ENCODE measurements around the gene C1QTNF12. TPM values are rescaled to one million over a fixed set of nuclear protein-coding genes. Genes with fewer than 3 reads are reported as not detected.
"Not testable (repeated sequence)": the region's sequence is repeated elsewhere in the genome, so short reads cannot be mapped to it uniquely, and the experiment has no call there.

C1QTNF12 gene
- total RNA-seq, 2 donors from 2014 or later = 2.9 to 12.5 TPM

- DNase-seq (ENCODE audit: low spot score) (no peak), ATAC-seq (ENCODE audit: insufficient number of reproducible peaks, low FRiP score, low read depth) (no peak)
- no peak overlapping the region for H3K27ac ChIP-seq
- H3K9me3 ChIP-seq = no peaks in the 10 kb centered on the region
- TF ChIP-seq CTCF (IDR thresholded peaks at IDR 0.05) = no peak
- H3K4me1 ChIP-seq (ENCODE audit: control insufficient read depth in 1 of 2, low read depth in 2 of 2) = no peaks in the 10 kb centered on the region
- no peak overlapping the region for H3K4me3 ChIP-seq
- no peaks in the 10 kb centered on the region for H3K27me3 ChIP-seq (replicated peaks; ENCODE audit: insufficient read depth)
- H3K36me3 ChIP-seq = peaks cover 26% of the 10 kb centered on the region
Measured at GRCh38 chr1:1250786-1251284, 4.3 kb upstream of the C1QTNF12 start.

- H3K4me3 ChIP-seq; H3K4me1 ChIP-seq (ENCODE audit: control insufficient read depth in 1 of 2, low read depth in 2 of 2); ATAC-seq (ENCODE audit: insufficient number of reproducible peaks, low FRiP score, low read depth); DNase-seq (ENCODE audit: low spot score); H3K36me3 ChIP-seq; H3K9me3 ChIP-seq; H3K27ac ChIP-seq; H3K27me3 ChIP-seq (replicated peaks; ENCODE audit: insufficient read depth): not testable (repeated sequence)
Measured at GRCh38 chr1:1248009-1248913, 1.7 kb upstream of the C1QTNF12 start.

GRCh38 chr1:1247341-1247913 is 905 bp upstream of the C1QTNF12 start:
- ATAC-seq (ENCODE audit: insufficient number of reproducible peaks, low FRiP score, low read depth) = no peak
- DNase-seq (ENCODE audit: low spot score) = no peak
- Histone ChIP-seq H3K27ac (no peak overlapping the region), H3K9me3 (no peaks in the 10 kb centered on the region), H3K4me1 (ENCODE audit: control insufficient read depth in 1 of 2, low read depth in 2 of 2) (no peaks in the 10 kb centered on the region), H3K4me3 (no peak overlapping the region), H3K36me3 (no peaks in the 10 kb centered on the region), H3K27me3 (replicated peaks; ENCODE audit: insufficient read depth) (no peaks in the 10 kb centered on the region)
- no peak for TF ChIP-seq CTCF (IDR thresholded peaks at IDR 0.05)

- Histone ChIP-seq H3K4me3 (no peak overlapping the region), H3K27me3 (replicated peaks; ENCODE audit: insufficient read depth) (no peaks in the 10 kb centered on the region), H3K36me3 (no peaks in the 10 kb centered on the region), H3K4me1 (ENCODE audit: control insufficient read depth in 1 of 2, low read depth in 2 of 2) (no peaks in the 10 kb centered on the region), H3K27ac (no peak overlapping the region), H3K9me3 (no peaks in the 10 kb centered on the region)
- no peak for DNase-seq (ENCODE audit: low spot score)
- no peak for TF ChIP-seq CTCF (IDR thresholded peaks at IDR 0.05)
- no peak for ATAC-seq (ENCODE audit: insufficient number of reproducible peaks, low FRiP score, low read depth)
Measured at GRCh38 chr1:1245817-1246576, 525 bp downstream of the C1QTNF12 start.

- no peaks in the 10 kb centered on the region for H3K4me1 ChIP-seq (ENCODE audit: control insufficient read depth in 1 of 2, low read depth in 2 of 2)
- no peaks in the 10 kb centered on the region for H3K36me3 ChIP-seq
- DNase-seq (ENCODE audit: low spot score) (no peak), ATAC-seq (ENCODE audit: insufficient number of reproducible peaks, low FRiP score, low read depth) (no peak)
- H3K27ac ChIP-seq = no peak overlapping the region
- H3K9me3 ChIP-seq = no peaks in the 10 kb centered on the region
- no peak for TF ChIP-seq CTCF (IDR thresholded peaks at IDR 0.05)
- no peak overlapping the region for H3K4me3 ChIP-seq
- no peaks in the 10 kb centered on the region for H3K27me3 ChIP-seq (replicated peaks; ENCODE audit: insufficient read depth)
Measured at GRCh38 chr1:1245178-1245816, 1.2 kb downstream of the C1QTNF12 start.
